ENCODE results near the gene ANXA6.

Gene ANXA6

GRCh38 chr5:151128817-151129216 lies 28.8 kb downstream of the ANXA6 start:
- DNase-seq (ENCODE audit: low read depth): no peak

- DNase-seq (ENCODE audit: low read depth): no peak
Measured at GRCh38 chr5:151127926-151128325, 29.7 kb downstream of the ANXA6 start.

GRCh38 chr5:151126199-151126645 lies 31.4 kb downstream of the ANXA6 start:
- DNase-seq (ENCODE audit: low read depth): peak; percentile 34

- DNase-seq (ENCODE audit: low read depth): no peak
Measured at GRCh38 chr5:151125421-151125820, 32.2 kb downstream of the ANXA6 start.

GRCh38 chr5:151123897-151124751 lies 33.5 kb downstream of the ANXA6 start:
- DNase-seq (ENCODE audit: low read depth): no peak

- DNase-seq (ENCODE audit: low read depth): no peak
Measured at GRCh38 chr5:151122828-151123227, 34.8 kb downstream of the ANXA6 start.

GRCh38 chr5:151121665-151122064 lies 35.9 kb downstream of the ANXA6 start:
- DNase-seq (ENCODE audit: low read depth): no peak

GRCh38 chr5:151121095-151121494 lies 36.5 kb downstream of the ANXA6 start:
- no peak for DNase-seq (ENCODE audit: low read depth)

GRCh38 chr5:151118913-151119575 lies 38.5 kb downstream of the ANXA6 start:
- DNase-seq (ENCODE audit: low read depth): no peak

GRCh38 chr5:151115272-151115905 lies 42.2 kb downstream of the ANXA6 start:
- DNase-seq (ENCODE audit: low read depth): peak; percentile 43

- DNase-seq (ENCODE audit: low read depth): no peak
Measured at GRCh38 chr5:151113651-151114050, 43.9 kb downstream of the ANXA6 start.

- no peak for DNase-seq (ENCODE audit: low read depth)
Measured at GRCh38 chr5:151110992-151111391, 46.6 kb downstream of the ANXA6 start.

- no peak for DNase-seq (ENCODE audit: low read depth)
Measured at GRCh38 chr5:151110122-151110681, 47.4 kb downstream of the ANXA6 start.

GRCh38 chr5:151108566-151108965 lies 49.0 kb downstream of the ANXA6 start:
- no peak for DNase-seq (ENCODE audit: low read depth)

GRCh38 chr5:151107738-151108520 lies 49.6 kb downstream of the ANXA6 start:
- no peak for DNase-seq (ENCODE audit: low read depth)

GRCh38 chr5:151107084-151107483 lies 50.5 kb downstream of the ANXA6 start:
- DNase-seq (ENCODE audit: low read depth): no peak

GRCh38 chr5:151106509-151106908 lies 51.1 kb downstream of the ANXA6 start:
- DNase-seq (ENCODE audit: low read depth): no peak

- DNase-seq (ENCODE audit: low read depth): no peak
Measured at GRCh38 chr5:151106043-151106442, 51.5 kb downstream of the ANXA6 start.

GRCh38 chr5:151105561-151105960 lies 52.0 kb downstream of the ANXA6 start:
- no peak for DNase-seq (ENCODE audit: low read depth)

GRCh38 chr5:151104795-151105194 lies 52.8 kb downstream of the ANXA6 start:
- DNase-seq (ENCODE audit: low read depth): no peak

GRCh38 chr5:151101746-151102145 lies 55.8 kb downstream of the ANXA6 start:
- no peak for DNase-seq (ENCODE audit: low read depth)

GRCh38 chr5:151101151-151101550 lies 56.4 kb downstream of the ANXA6 start:
- DNase-seq (ENCODE audit: low read depth): no peak

All from T-helper 22 cell (primary cell).